ENCODE data around the gene PRKAG2. TPM values are rescaled to one million over a fixed set of nuclear protein-coding genes. Genes with fewer than 3 reads are reported as not detected.

Gene PRKAG2
- total and polyA plus RNA-seq, 2 of the 8 experiments (the other 6 are each of a cell fraction or from before 2014, with no cell fraction given): 7.5 to 18.1 TPM

- no peaks in the 10 kb centered on the region for H3K23me2 ChIP-seq (ENCODE audit: low read depth, low read length)
- no peak overlapping the region for H4K5ac ChIP-seq (ENCODE audit: insufficient read length, low read depth, low read length)
- no peak overlapping the region for H2BK5ac ChIP-seq (ENCODE audit: low read depth, low read length)
- WGBS, 2 experiments (ENCODE audit: extremely low coverage in 1 of 2, insufficient coverage in 1 of 2, insufficient read length in 1 of 2, insufficient replicate concordance in 2 of 2, low coverage in 1 of 2, low lambda C conversion rate in 2 of 2, missing lambda C conversion rate in 1 of 2): 91% methylated on average over 9 of the region's 9 CpGs; no CpG with 5 or more reads in 1 of the 2 experiments
- FAIRE-seq (no peak), DNase-seq (ENCODE audit: low read depth in 1 of 2, low spot score in 2 of 2) (no peak)
- no peak overlapping the region for H2BK120ac ChIP-seq (replicated peaks; ENCODE audit: low read depth, low read length)
- H3K79me2 ChIP-seq (ENCODE audit: control insufficient read depth in 1 of 2, insufficient read depth in 2 of 2, low read length in 2 of 2): no peaks in the 10 kb centered on the region
- no peaks in the 10 kb centered on the region for H3K79me1 ChIP-seq (ENCODE audit: low read depth, low read length)
- H3K23ac ChIP-seq (ENCODE audit: insufficient read length): no peak overlapping the region
- H3K27ac ChIP-seq (ENCODE audit: low read depth, low read length): no peak overlapping the region
- H4K91ac ChIP-seq (replicated peaks; ENCODE audit: insufficient read length, low read length): no peak overlapping the region
- no peaks in the 10 kb centered on the region; a peak in 1 of 7 replicates for H3K4me1 ChIP-seq (replicated peaks in 1 of 4; ENCODE audit: control insufficient read depth in 3 of 4, insufficient read depth in 4 of 4, low read length in 3 of 4)
- H3K9me3 ChIP-seq (ENCODE audit: insufficient read depth in 2 of 2, low read depth in 1 of 2, low read length in 1 of 2): no peaks in the 10 kb centered on the region
- H3K9ac ChIP-seq (replicated peaks in 1 of 4; ENCODE audit: extremely low read depth in 1 of 4, low read depth in 3 of 4, low read length in 3 of 4): no peak overlapping the region
- no peaks in the 10 kb centered on the region; a peak in 1 of 7 replicates for H3K27me3 ChIP-seq (replicated peaks in 1 of 4; ENCODE audit: control insufficient read depth in 3 of 4, extremely low read depth in 1 of 4, insufficient read depth in 3 of 4, low read length in 3 of 4)
- H3K18ac ChIP-seq (ENCODE audit: extremely low read depth, low read length): no peak overlapping the region
- no peak overlapping the region for H3K4ac ChIP-seq (replicated peaks; ENCODE audit: insufficient read length, low read depth, low read length)
- no peak overlapping the region for H3K56ac ChIP-seq (replicated peaks; ENCODE audit: insufficient read length, low read depth, low read length)
- no peak overlapping the region for H3K4me3 ChIP-seq (ENCODE audit: extremely low read depth in 1 of 4, insufficient read depth in 2 of 4, low read depth in 3 of 4, low read length in 4 of 4)
- no peak overlapping the region for H2BK20ac ChIP-seq (ENCODE audit: low read length)
- POLR2A ChIA-PET (ENCODE audit: partially characterized antibody): interaction anchor here (1.2 kb wide), 1 partner anchor 8 kb away, joined by 3 read pairs; no protein-coding TSS in a partner anchor
- no peaks in the 10 kb centered on the region for H4K20me1 ChIP-seq (replicated peaks in 1 of 2; ENCODE audit: control insufficient read depth in 1 of 2, insufficient read depth in 2 of 2, low read length in 2 of 2)
- CTCF ChIA-PET (ENCODE audit: partially characterized antibody): interaction anchor here (0.9 to 1.6 kb wide), 3 partner anchors 26 to 170 kb away, joined by 3 to 4 read pairs (median 3); no protein-coding TSS in a partner anchor
- H3K14ac ChIP-seq (ENCODE audit: insufficient read length): no peak overlapping the region
- H2BK15ac ChIP-seq (ENCODE audit: low read length): no peak overlapping the region
- no peak overlapping the region for H2BK12ac ChIP-seq (ENCODE audit: low read depth, low read length)
- H3K36me3 ChIP-seq (ENCODE audit: control insufficient read depth in 2 of 4, insufficient read depth in 4 of 4, low read length in 3 of 4): no peaks in the 10 kb centered on the region
- no peak overlapping the region for H3K4me2 ChIP-seq (ENCODE audit: insufficient read depth in 1 of 2, low read depth in 2 of 2, low read length in 2 of 2)
- no peak overlapping the region for H2AK5ac ChIP-seq (ENCODE audit: low read depth, low read length)
- H2AFZ ChIP-seq (ENCODE audit: low read length): no peak overlapping the region
- no peak for TF ChIP-seq MAX (IDR thresholded peaks at IDR 0.05)
- no peak for TF ChIP-seq SP1 (IDR thresholded peaks at IDR 0.05; ENCODE audit: low read depth, low read length)
- no peak for TF ChIP-seq HDAC2 (IDR thresholded peaks at IDR 0.05; ENCODE audit: borderline replicate concordance in 1 of 2, low read depth in 2 of 2, low read length in 2 of 2)
- no peak for TF ChIP-seq PHF8 (conservative IDR thresholded peaks at IDR 0.05; ENCODE audit: low read depth, low read length)
- no peak for TF ChIP-seq RNF2 (IDR thresholded peaks at IDR 0.05; ENCODE audit: borderline replicate concordance, low read depth, low read length, missing control alignments, poor library complexity, severe bottlenecking)
- no peak for TF ChIP-seq ASH2L (IDR thresholded peaks at IDR 0.05; ENCODE audit: low read length)
- H4K8ac ChIP-seq (ENCODE audit: extremely low read depth, insufficient read depth, low read length): no peak overlapping the region
Observed at GRCh38 chr7:151924001-151924400, 47.1 kb upstream of the PRKAG2 start.

Measured in H1 (cell line).